Thymus (tissue), 11 donors: ENCODE results near the gene PWWP2B. TPM values are rescaled to one million over a fixed set of nuclear protein-coding genes. Genes with fewer than 3 reads are reported as not detected.

Experiments
- DNase-seq, 9 donors: peaks; one replicate each; pipeline ENCODE4 v3.0.0-alpha.2; 2013; ENCODE audit warnings: low spot score in 9 of 9, low read depth in 6 of 9, missing footprints in 1 of 9
- H3K27ac ChIP-seq, 2 donors: one replicate each; pipeline ENCODE4 v1.5.1; 2013; ENCODE audit warnings: control low read depth in 1 of 2, low read depth in 1 of 2, low read length in 1 of 2, mild to moderate bottlenecking in 1 of 2, moderate library complexity in 1 of 2
- H3K27me3 ChIP-seq, 2 donors: one replicate each; pipeline ENCODE4 v1.5.1; 2013; ENCODE audit warnings: low read length in 1 of 2; ENCODE audit not compliant: control insufficient read depth in 2 of 2, insufficient read depth in 1 of 2
- H3K36me3 ChIP-seq, 2 donors: one replicate each; pipeline ENCODE4 v1.5.1; 2013; ENCODE audit warnings: low read length in 1 of 2, mild to moderate bottlenecking in 1 of 2, moderate library complexity in 1 of 2; ENCODE audit not compliant: control insufficient read depth in 2 of 2, insufficient read depth in 2 of 2
- H3K4me1 ChIP-seq, 2 donors: one replicate each; pipeline ENCODE4 v1.5.1; 2013; ENCODE audit warnings: low read length in 2 of 2; ENCODE audit not compliant: control insufficient read depth in 2 of 2, insufficient read depth in 2 of 2
- H3K4me3 ChIP-seq, 2 donors: one replicate each; pipeline ENCODE4 v1.5.1; 2013; ENCODE audit warnings: low read length in 2 of 2, control low read depth in 1 of 2, mild to moderate bottlenecking in 1 of 2
- H3K9me3 ChIP-seq, 2 donors: one replicate each; pipeline ENCODE4 v1.5.1; 2013; ENCODE audit warnings: low read length in 1 of 2, mild to moderate bottlenecking in 1 of 2; ENCODE audit not compliant: control insufficient read depth in 2 of 2, insufficient read depth in 1 of 2
- WGBS: extraction: QIAGEN DNeasy Blood & Tissue Kit; methylation state at CpG from one replicate; pipeline ENCODE4 v1.1.7; 2013; 5-methylcytosine and 5-hydroxymethylcytosine counted together
- polyA plus RNA-seq: library from polyadenylated mRNA; stranded (reverse); fragments of 200-250 nt; gene quantifications from one replicate; pipeline ENCODE4 v1.2.3, GENCODE V29; 2013
- total RNA-seq: library from RNA; stranded (reverse); fragments of 120-200 nt; gene quantifications from one replicate; pipeline ENCODE4 v1.2.4, GENCODE V29; 2013
- donor health status: healthy.

The PWWP2B gene
- total and polyA plus RNA-seq, 2 donors = 5.1 to 9.8 TPM

DNA sequence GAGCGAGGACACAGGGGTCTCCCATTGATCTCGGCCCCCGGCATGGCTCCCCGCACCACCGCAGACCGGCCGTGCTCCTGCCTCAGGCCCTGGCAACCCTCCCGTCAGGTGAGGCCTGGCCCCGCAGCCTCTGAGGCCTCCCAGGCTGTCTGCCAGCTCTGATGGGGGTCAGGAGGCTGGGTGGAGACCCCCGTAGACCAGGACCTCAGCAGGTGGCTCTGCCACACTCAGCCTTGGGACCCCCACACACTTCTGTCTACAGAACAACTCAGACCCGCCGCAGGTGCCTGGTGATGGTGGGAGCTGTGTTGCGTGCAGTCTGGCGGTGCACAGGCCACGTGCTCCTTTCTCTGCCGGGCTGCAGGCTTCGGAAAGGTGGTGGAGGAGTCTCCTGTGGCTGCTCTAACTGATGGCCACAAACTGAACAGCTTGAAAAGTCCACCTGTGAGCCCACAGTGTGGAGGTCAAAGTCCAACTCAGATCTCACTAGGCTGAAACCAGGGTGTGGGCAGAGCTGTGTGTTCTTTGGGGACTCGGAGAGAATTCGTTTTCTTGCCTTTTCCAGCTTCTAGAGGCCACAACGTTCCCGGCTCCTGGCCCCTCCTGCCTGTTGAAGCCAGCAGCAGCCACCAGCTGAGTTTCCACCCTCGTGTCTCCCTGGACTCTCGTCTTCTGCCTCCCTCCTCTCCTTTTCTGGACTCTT lies 62.5 kb downstream of the PWWP2B start:
- Histone ChIP-seq H3K4me3 (no peak overlapping the region), H3K4me1 (peaks cover 0 to 2% of the 10 kb centered on the region in 2 donors), H3K36me3 (no peaks in the 10 kb centered on the region), H3K27ac (no peak overlapping the region), H3K27me3 (peaks cover 0 to 13% of the 10 kb centered on the region in 2 donors), H3K9me3 (no peaks in the 10 kb centered on the region)
- WGBS = 92% methylated on average over 23 of the region's 23 CpGs
- no peak for DNase-seq

DNA sequence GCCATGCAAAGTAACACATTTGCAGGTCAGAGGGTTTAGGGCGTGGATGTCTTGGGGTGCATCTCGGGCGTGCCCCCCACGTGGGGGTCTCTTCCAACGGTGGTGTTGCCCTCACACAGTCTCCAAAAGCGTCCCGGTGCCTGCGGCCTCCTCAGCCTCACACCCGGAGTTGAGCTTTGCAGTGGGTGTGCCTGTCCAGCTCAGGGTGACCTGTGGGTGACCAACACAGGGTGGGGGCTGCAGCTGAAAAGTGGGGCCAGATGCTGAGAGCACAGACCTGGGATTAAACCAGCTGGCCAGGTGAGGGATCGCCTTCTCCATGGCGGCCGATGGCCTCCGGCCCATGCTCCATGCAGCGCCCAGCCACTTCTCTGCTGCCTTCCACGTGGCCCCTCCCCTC lies 63.1 kb downstream of the PWWP2B start:
- Histone ChIP-seq H3K4me1 (peaks cover 0 to 2% of the 10 kb centered on the region in 2 donors), H3K4me3 (no peak overlapping the region), H3K36me3 (no peaks in the 10 kb centered on the region), H3K9me3 (no peaks in the 10 kb centered on the region), H3K27ac (no peak overlapping the region), H3K27me3 (peaks cover 0 to 13% of the 10 kb centered on the region in 2 donors)
- 94% methylated on average over 15 of the region's 15 CpGs for WGBS
- no peak for DNase-seq

DNA sequence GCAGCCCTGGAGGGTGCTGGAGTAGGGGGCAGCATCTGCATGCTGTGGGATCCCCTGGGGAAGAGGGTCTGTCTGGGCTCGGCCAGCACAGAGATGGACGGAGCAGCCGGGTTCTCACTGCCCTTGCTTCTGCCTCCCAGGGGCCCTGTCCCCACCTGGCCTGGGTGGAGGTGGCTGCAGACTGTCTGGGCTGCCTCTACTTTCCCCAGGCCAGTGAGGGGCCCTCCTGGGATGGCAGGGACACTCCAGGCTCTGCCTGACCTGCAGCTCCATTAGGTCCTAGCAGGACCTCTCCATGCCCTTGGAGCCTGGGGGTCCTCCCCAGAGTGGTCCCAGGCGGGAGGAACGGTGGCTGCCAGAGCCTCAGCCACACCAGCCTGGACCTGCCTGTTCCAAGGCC lies 63.7 kb downstream of the PWWP2B start:
- Histone ChIP-seq H3K4me1 (peaks cover 0 to 2% of the 10 kb centered on the region in 2 donors), H3K9me3 (no peaks in the 10 kb centered on the region), H3K27ac (no peak overlapping the region), H3K36me3 (no peaks in the 10 kb centered on the region), H3K27me3 (peaks cover 0 to 11% of the 10 kb centered on the region in 2 donors), H3K4me3 (no peak overlapping the region)
- DNase-seq = no peak
- WGBS = 95% methylated on average over 5 of the region's 5 CpGs

DNA sequence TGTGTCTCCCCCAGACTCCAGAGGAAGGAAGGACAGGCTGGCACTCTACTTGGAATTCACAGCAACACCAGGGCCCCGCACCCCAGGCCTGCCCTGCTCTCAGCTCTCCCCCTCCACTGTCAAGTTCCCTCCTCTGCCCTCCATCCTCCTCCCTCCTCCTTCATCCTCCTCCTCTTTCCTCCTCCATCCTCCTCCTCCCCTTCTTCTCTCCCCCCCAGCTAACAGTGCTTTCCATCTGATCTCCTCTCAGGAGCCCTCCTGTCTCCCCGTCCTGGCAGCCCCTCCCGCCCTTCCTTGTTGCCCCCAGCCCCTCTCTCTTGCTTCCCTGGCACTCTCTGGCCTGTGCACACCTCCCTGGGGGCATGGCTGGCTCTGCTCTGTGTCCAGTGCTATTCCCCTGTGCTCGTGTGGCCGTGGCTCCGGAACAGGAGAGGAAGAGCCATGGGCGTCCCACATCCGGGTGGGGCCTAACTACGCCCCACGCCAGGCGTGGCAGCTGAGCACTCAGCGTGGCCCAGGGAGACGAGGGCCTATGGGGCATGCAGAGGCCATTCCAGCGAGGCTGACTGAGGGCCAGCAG lies 64.2 kb downstream of the PWWP2B start:
- H3K36me3 ChIP-seq = no peaks in the 10 kb centered on the region
- DNase-seq = no peak
- peaks cover 0 to 11% of the 10 kb centered on the region in 2 donors for H3K27me3 ChIP-seq
- no peak overlapping the region for H3K27ac ChIP-seq
- H3K4me1 ChIP-seq = peaks cover 0 to 2% of the 10 kb centered on the region in 2 donors
- H3K9me3 ChIP-seq = no peaks in the 10 kb centered on the region
- WGBS = 96% methylated on average over 14 of the region's 14 CpGs
- no peak overlapping the region for H3K4me3 ChIP-seq

DNA sequence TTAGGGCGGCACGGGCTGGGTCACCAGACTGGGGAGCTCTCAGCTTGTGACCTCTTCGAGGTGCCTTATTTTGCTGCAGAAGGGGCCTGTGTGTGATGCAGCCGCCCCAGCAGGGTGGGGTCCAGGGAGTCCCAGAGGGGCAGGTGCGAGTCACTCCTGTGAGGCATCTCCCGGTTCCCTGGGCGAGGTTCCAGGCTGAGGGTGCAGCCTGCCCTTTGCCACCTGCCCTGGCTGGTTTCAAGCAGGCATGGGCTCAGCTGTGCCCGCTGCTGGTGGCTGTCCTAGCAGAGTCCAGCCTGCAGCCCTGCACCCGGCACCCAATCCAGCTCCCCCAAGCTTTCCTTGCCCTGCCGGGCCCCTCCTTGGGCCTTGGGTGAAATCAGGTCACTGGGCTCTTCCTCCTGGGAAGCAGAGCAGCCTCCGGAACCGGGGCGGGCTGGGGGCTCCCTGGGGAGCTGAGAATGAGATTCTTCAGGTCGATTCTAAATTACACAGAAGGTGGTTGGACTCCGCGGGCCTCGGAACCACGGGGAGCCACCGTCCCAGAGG lies 64.8 kb downstream of the PWWP2B start:
- DNase-seq = no peak
- H3K36me3 ChIP-seq = no peaks in the 10 kb centered on the region
- H3K27me3 ChIP-seq = peaks cover 0 to 11% of the 10 kb centered on the region in 2 donors
- no peak overlapping the region for H3K27ac ChIP-seq
- no peaks in the 10 kb centered on the region for H3K9me3 ChIP-seq
- H3K4me3 ChIP-seq = no peak overlapping the region
- WGBS = 92% methylated on average over 19 of the region's 19 CpGs
- peaks cover 0 to 2% of the 10 kb centered on the region in 2 donors for H3K4me1 ChIP-seq

DNA sequence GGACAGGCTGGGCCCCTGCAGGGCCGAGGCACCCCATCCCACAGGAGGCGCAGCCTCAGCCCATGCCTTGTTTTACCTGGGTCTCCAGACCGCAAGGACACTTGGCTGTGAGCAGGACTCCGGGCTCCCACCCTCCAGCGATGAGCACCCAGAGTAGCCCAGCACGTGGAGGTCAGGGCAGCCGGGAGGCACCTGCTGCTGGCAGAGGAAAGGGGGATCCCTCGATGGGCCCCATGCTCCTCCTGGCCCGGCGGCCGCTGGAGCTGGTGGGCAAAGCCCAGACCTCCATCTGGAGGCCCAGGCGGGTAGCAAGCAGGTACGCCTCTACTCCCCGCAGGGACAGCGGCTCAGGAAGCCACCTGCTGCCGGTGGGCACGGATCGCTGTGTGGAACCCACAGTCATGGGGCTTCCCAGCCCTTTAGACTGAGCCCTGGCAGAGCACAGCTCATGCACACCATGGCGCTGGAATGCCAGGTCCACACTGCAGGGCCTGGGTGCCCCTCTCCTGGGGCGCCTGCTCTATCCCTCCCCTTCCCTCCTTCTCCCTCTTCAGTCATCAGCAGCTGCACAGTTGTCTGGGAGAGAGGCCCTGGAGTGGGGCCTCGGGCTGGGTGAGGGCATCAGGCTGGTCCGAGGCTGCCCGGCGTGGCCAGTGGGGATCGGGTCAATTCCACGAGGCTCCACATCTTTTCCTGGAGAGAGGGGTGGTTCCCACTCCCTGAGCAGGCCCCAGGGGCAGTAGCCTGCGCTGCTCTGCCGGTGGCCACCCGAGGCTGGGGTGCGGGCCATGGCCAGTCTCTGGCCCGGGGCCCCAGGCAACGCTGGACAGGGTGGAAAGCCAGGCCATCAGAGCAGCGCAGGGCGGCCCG lies 65.7 kb downstream of the PWWP2B start:
- H3K27me3 ChIP-seq = peaks cover 0 to 13% of the 10 kb centered on the region in 2 donors
- H3K4me1 ChIP-seq = no peaks in the 10 kb centered on the region
- H3K27ac ChIP-seq = no peak overlapping the region
- no peaks in the 10 kb centered on the region for H3K36me3 ChIP-seq
- no peak for DNase-seq
- WGBS = 96% methylated on average over 35 of the region's 35 CpGs
- no peak overlapping the region for H3K4me3 ChIP-seq
- no peaks in the 10 kb centered on the region for H3K9me3 ChIP-seq

DNA sequence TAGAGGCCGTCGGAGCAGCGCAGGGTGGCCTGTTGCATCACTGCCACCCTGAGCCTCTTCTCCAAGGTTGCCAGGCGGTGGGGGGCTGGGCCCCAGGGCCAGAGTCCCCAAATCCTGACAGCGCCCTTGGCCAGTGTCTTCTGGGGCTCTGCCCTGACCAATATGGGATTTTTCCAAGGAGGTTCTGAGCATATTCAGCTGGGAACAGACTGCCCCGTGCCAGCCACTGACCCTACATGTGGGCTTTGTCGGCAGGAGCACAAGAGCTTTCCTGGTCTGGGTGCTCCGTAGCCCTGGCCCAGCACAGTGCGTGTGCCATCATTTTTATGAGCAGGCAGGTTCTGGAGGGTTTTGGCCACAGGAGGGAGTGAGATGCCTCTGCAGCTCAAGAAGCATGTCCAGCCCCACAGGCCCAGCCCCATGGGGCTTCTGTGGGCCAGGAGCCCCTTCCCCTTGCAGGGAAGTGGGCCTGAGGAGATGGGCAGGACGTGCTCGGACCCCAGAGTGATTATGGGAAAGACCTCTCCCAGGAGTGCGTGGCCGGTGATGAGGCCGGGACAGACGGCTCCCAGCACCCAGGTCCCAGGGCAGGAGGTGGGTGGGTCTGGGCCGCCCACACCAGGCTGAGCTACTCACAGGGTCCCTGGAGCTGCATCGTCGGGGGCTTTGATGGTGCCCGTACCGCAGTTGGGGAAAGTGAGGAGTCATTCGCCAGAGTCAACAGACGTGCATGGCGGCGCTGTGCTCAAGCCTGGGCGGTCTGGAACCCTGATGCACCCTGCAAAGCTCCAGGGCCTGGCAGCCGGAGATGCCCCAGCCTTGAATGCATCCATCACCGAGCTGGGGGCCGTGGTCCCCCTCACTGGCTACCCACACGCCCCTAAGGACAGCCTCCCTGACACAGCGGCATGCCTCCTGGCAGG lies 66.6 kb downstream of the PWWP2B start:
- Histone ChIP-seq H3K36me3 (no peaks in the 10 kb centered on the region), H3K27ac (no peak overlapping the region), H3K4me3 (no peak overlapping the region), H3K4me1 (no peaks in the 10 kb centered on the region), H3K9me3 (no peaks in the 10 kb centered on the region), H3K27me3 (peaks cover 0 to 15% of the 10 kb centered on the region in 2 donors)
- WGBS = 96% methylated on average over 30 of the region's 30 CpGs
- no peak for DNase-seq
